HG03520 (cell line): ENCODE measurements around the gene RBM4B.
A peak's percentile ranks its signal among the peaks of the same experiment; 100 is the strongest.

Source experiments
- ATAC-seq: cut with Tn5 transposase; IDR thresholded peaks from one replicate; pipeline ENCODE4 v1.9.1; 2021; ENCODE audit warnings: mild to moderate bottlenecking, moderate library complexity; ENCODE audit not compliant: unreplicated experiment

RBM4B gene

DNA sequence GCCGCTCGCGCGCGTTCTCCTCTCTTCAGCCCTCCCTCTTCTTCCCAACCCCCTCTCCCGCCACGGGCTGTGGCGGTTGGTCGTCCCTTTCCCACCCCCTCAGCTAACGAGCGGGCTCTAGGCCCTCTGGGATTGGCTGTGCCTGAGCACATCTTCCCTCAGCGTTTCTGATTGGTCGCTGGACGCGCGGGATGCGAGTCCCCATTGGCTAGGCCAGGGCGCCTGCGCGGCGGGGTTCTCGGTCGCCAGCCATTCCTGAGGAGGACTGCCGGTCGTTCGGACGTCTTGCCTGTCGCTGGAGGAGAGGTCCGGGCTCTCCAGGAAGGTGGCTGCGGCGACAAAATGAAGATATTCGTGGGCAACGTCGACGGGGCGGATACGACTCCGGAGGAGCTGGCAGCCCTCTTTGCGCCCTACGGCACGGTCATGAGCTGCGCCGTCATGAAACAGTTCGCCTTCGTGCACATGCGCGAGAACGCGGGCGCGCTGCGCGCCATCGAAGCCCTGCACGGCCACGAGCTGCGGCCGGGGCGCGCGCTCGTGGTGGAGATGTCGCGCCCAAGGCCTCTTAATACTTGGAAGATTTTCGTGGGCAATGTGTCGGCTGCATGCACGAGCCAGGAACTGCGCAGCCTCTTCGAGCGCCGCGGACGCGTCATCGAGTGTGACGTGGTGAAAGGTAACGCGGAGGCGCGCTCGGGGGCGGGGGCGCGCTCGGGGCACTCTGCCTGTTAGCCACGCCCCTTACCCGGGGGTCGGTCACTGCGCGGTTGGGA is 61.1 kb downstream of the RBM4B start, which contains the start of gene RBM14:
Gene RBM14 (plus strand): TSS at position 252 of the 776 bp plus-strand sequence. CDS start 91 bp downstream, at position 343.
- ATAC-seq: peak; percentile 93
